Activated naive CD8-positive, alpha-beta T cell (primary cell): ENCODE data around the gene GLRA2.

Source experiments
- H3K27ac Mint-ChIP-seq: one replicate; pipeline ENCODE4 v1.8.0; 2021; ENCODE audit warnings: mixed read lengths
- H3K27me3 Mint-ChIP-seq: one replicate; pipeline ENCODE4 v1.8.0; 2021; ENCODE audit warnings: mixed read lengths
- H3K36me3 Mint-ChIP-seq: one replicate; pipeline ENCODE4 v1.8.0; 2021; ENCODE audit warnings: mixed read lengths
- H3K4me1 Mint-ChIP-seq: one replicate; pipeline ENCODE4 v1.8.0; 2021; ENCODE audit warnings: low read depth, mixed read lengths
- H3K4me3 Mint-ChIP-seq: one replicate; pipeline ENCODE4 v1.8.0; 2021; ENCODE audit warnings: mild to moderate bottlenecking, mixed read lengths
- H3K9me3 Mint-ChIP-seq: one replicate; pipeline ENCODE4 v1.8.0; 2021; ENCODE audit warnings: low read depth, mixed read lengths

GLRA2 gene

GRCh38 chrX:14529290-14529989, at the start of gene GLRA2:
Gene GLRA2 (plus strand): TSS chrX:14529536. CDS start chrX:14530058, 522 bp downstream.
- H3K27me3 Mint-ChIP-seq, result peaks cover 3% of the 10 kb centered on the region
- no peak within 1 kb of the TSS for H3K27ac Mint-ChIP-seq
- H3K4me1 Mint-ChIP-seq, result no peaks in the 10 kb centered on the region
- no peaks in the 10 kb centered on the region for H3K9me3 Mint-ChIP-seq
- H3K4me3 Mint-ChIP-seq, result no peak within 1 kb of the TSS
- no peaks in the 10 kb centered on the region for H3K36me3 Mint-ChIP-seq

DNA sequence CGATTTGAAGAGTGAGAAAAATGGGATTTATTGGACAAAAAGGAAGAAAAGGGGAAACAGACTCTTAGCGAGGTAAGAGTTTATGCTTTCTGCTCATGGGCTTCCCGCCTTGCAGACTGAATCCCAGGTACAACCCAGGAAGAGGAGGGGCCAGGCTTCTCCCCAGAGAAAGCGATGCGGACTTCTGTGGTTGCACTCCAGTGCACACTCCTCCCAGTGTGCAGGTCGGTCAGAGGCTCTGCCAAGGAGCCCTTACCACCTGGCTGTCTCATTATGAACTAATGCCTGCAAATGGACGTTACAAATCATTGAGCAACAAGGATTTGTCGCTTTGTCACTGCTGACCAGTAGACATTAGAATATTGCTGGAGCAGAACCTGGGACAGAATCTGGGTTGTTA, 39.9 kb upstream of the GLRA2 start:
- no peak overlapping the region for H3K27ac Mint-ChIP-seq
- H3K4me1 Mint-ChIP-seq, result no peaks in the 10 kb centered on the region
- H3K36me3 Mint-ChIP-seq, result no peaks in the 10 kb centered on the region
- H3K9me3 Mint-ChIP-seq, result no peaks in the 10 kb centered on the region
- no peak overlapping the region for H3K4me3 Mint-ChIP-seq
- no peaks in the 10 kb centered on the region for H3K27me3 Mint-ChIP-seq

GRCh38 chrX:14491689-14492088, 37.6 kb upstream of the GLRA2 start:
- no peaks in the 10 kb centered on the region for H3K27me3 Mint-ChIP-seq
- H3K27ac Mint-ChIP-seq, result no peak overlapping the region
- peaks cover 5% of the 10 kb centered on the region for H3K4me1 Mint-ChIP-seq
- H3K4me3 Mint-ChIP-seq, result no peak overlapping the region
- no peaks in the 10 kb centered on the region for H3K9me3 Mint-ChIP-seq
- H3K36me3 Mint-ChIP-seq, result no peaks in the 10 kb centered on the region

DNA sequence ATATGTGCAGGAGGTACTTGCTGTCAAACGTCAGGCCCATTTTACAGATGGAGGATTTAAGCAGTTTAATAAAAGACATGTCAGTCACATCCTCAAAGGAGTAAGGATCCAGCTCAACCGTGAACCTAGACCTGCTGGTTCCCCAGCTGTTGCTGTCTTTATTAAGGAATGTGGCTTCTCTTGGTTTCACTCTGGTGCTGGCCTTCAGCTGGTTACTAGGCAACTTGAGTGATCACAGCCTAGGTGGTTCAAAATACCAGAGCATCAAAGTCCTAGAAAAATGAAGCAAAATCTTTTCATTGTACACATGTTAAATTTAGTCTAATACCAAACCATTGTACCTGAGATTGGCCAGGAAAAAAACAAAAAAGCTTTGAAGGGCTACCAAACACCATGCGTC, 32.7 kb upstream of the GLRA2 start:
- no peaks in the 10 kb centered on the region for H3K36me3 Mint-ChIP-seq
- H3K27ac Mint-ChIP-seq, result peak overlapping the region; percentile 76
- no peaks in the 10 kb centered on the region for H3K9me3 Mint-ChIP-seq
- H3K27me3 Mint-ChIP-seq, result no peaks in the 10 kb centered on the region
- H3K4me3 Mint-ChIP-seq, result peak overlapping the region; percentile 73
- H3K4me1 Mint-ChIP-seq, result peaks cover 21% of the 10 kb centered on the region

GRCh38 chrX:14497184-14497666, 32.1 kb upstream of the GLRA2 start:
- Mint-ChIP-seq H3K27me3 (no peaks in the 10 kb centered on the region), H3K4me1 (peaks cover 21% of the 10 kb centered on the region), H3K9me3 (no peaks in the 10 kb centered on the region), H3K4me3 (peak overlapping the region; percentile 73), H3K36me3 (no peaks in the 10 kb centered on the region), H3K27ac (peak overlapping the region; percentile 76)

DNA sequence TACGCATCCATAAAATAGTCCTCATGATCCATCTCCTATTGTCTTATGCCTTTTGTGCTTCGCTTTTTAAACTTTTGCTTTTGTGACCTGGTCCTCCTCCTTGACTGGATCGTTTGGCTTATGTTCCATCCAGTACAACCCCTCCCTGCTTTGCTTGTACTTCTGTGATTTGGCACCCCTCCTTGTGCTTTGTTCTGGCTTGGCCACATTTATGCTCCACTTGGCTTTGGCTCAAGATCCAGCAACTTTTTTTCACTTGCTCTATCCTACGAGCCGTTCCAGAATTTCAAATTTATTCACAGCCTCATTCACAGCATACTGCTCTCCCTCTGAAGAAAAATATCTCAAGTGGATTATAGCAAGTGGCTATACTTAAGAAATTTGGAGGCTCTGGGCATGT, 28.0 kb upstream of the GLRA2 start:
- H3K4me1 Mint-ChIP-seq, result peaks cover 19% of the 10 kb centered on the region
- no peak overlapping the region for H3K4me3 Mint-ChIP-seq
- H3K27me3 Mint-ChIP-seq, result no peaks in the 10 kb centered on the region
- no peak overlapping the region for H3K27ac Mint-ChIP-seq
- H3K36me3 Mint-ChIP-seq, result no peaks in the 10 kb centered on the region
- no peaks in the 10 kb centered on the region for H3K9me3 Mint-ChIP-seq

DNA sequence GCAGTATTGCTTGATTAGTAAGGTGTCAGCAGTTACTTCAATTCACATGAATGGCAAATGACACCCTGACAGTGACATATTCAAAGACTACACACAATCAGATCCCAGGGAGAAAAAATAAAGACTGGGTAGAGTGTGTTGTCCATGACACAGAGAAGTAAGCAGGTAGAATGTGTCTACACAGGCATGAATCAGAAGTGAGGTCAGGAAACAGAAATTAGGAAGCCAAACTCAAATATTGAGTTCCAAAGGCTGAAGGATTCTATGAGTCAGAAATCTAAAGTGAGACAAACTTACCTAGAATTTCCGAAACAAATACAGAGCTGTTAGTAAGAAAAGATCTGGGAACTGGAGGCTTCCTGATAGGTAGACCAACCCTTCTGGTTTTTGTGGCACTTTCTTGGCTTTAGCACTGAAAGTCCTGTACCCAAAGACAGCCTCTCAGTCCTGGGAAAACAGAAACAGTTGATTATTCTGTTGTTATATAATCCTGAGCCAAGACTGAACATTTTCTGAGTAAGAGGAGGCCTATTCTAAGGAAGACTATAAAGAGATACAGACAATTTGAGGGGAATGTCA, 24.3 kb upstream of the GLRA2 start:
- H3K4me3 Mint-ChIP-seq, result no peak overlapping the region
- no peaks in the 10 kb centered on the region for H3K4me1 Mint-ChIP-seq
- H3K36me3 Mint-ChIP-seq, result no peaks in the 10 kb centered on the region
- H3K9me3 Mint-ChIP-seq, result no peaks in the 10 kb centered on the region
- H3K27me3 Mint-ChIP-seq, result peaks cover 5% of the 10 kb centered on the region
- no peak overlapping the region for H3K27ac Mint-ChIP-seq

GRCh38 chrX:14505648-14506047, 23.7 kb upstream of the GLRA2 start:
- H3K27me3 Mint-ChIP-seq, result peaks cover 5% of the 10 kb centered on the region
- no peak overlapping the region for H3K27ac Mint-ChIP-seq
- H3K4me3 Mint-ChIP-seq, result no peak overlapping the region
- no peaks in the 10 kb centered on the region for H3K9me3 Mint-ChIP-seq
- no peaks in the 10 kb centered on the region for H3K4me1 Mint-ChIP-seq
- no peaks in the 10 kb centered on the region for H3K36me3 Mint-ChIP-seq

GRCh38 chrX:14506866-14507265, 22.5 kb upstream of the GLRA2 start:
- H3K36me3 Mint-ChIP-seq, result no peaks in the 10 kb centered on the region
- no peaks in the 10 kb centered on the region for H3K4me1 Mint-ChIP-seq
- peaks cover 5% of the 10 kb centered on the region for H3K27me3 Mint-ChIP-seq
- H3K4me3 Mint-ChIP-seq, result no peak overlapping the region
- H3K27ac Mint-ChIP-seq, result no peak overlapping the region
- no peaks in the 10 kb centered on the region for H3K9me3 Mint-ChIP-seq

- peaks cover 6% of the 10 kb centered on the region for H3K27me3 Mint-ChIP-seq
- H3K9me3 Mint-ChIP-seq, result no peaks in the 10 kb centered on the region
- H3K4me1 Mint-ChIP-seq, result no peaks in the 10 kb centered on the region
- no peak overlapping the region for H3K27ac Mint-ChIP-seq
- no peak overlapping the region for H3K4me3 Mint-ChIP-seq
- H3K36me3 Mint-ChIP-seq, result no peaks in the 10 kb centered on the region
Measured at GRCh38 chrX:14508025-14508690, 21.2 kb upstream of the GLRA2 start.

DNA sequence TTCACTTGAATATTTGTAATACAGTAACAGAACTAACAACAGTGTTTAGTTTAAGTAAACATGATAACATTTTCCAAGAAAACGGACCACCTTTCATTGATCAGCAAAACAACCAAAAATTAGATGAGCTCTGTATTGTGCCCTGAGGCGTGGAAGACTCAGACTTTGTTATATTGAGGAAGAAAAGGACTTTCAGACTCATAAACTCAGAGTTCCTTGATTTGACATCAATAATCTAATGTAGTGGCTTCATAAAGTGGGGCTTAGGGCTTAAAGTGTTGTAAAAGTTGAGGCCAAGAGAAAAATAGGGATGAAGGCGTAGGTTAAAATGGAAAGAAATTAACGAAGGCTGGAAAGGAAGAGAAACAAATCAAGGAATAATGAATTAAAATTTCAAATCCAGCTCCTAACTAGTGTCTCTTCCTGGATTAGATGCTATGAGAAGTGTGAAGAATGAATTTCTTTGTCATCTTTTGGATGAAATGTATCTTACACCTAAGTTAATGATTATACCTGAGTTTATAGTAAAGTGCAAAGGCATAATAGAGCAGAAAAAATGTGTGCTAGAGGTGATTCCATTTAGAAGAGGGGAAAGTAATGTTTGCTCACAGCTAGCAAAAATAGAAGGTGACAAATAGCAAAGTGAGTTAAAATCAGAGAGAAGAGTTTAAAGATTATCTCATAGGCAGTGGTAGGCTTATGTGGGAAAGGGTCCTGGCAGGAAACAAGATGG, 19.8 kb upstream of the GLRA2 start:
- peaks cover 7% of the 10 kb centered on the region for H3K27me3 Mint-ChIP-seq
- no peaks in the 10 kb centered on the region for H3K36me3 Mint-ChIP-seq
- H3K4me3 Mint-ChIP-seq, result no peak overlapping the region
- H3K4me1 Mint-ChIP-seq, result no peaks in the 10 kb centered on the region
- H3K9me3 Mint-ChIP-seq, result no peaks in the 10 kb centered on the region
- H3K27ac Mint-ChIP-seq, result no peak overlapping the region

DNA sequence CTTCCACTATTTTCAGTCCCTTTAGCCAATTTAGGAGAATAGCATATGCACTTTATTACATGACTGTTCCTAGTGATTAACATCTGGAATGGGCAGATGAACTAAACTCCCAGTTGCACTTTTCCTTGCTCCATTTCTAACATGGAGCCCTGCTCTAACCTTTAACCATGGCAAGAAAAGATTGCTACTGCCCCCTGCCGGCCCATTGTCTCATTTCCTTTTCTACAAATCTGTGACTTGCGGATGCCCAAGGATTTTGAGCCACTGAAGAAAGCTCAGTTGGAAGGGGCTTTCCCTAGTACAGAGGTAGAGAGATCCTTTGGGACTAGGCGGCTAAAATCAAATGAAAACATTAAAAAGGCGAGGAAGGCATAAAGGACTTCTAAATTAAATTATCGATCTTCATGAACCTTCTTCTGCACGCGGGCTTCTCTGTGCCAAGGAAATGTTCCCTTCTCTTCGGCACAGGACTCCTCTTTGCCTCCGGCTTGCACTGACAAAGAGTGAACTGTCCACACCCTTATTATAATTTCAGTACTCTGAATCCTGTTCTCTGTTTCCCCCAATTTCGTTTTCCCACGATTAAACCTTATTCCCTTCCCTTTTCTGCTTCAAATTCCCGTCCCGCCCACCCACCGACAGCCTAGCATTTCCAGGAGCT, 577 bp upstream of the GLRA2 start:
- Mint-ChIP-seq H3K4me3 (no peak overlapping the region), H3K27me3 (peaks cover 3% of the 10 kb centered on the region), H3K9me3 (no peaks in the 10 kb centered on the region), H3K27ac (no peak overlapping the region), H3K4me1 (no peaks in the 10 kb centered on the region), H3K36me3 (no peaks in the 10 kb centered on the region)

GRCh38 chrX:14533867-14534266, 4.5 kb downstream of the GLRA2 start:
- Mint-ChIP-seq H3K27ac (no peak overlapping the region), H3K4me1 (no peaks in the 10 kb centered on the region), H3K4me3 (no peak overlapping the region), H3K36me3 (no peaks in the 10 kb centered on the region), H3K9me3 (no peaks in the 10 kb centered on the region), H3K27me3 (peaks cover 3% of the 10 kb centered on the region)

GRCh38 chrX:14546190-14546589, 16.9 kb downstream of the GLRA2 start:
- Mint-ChIP-seq H3K9me3 (no peaks in the 10 kb centered on the region), H3K27ac (no peak overlapping the region), H3K36me3 (no peaks in the 10 kb centered on the region), H3K4me1 (no peaks in the 10 kb centered on the region), H3K4me3 (no peak overlapping the region), H3K27me3 (peaks cover 4% of the 10 kb centered on the region)
